ENCODE data around the gene ANKS1A.
A peak's percentile ranks its signal among the peaks of the same experiment; 100 is the strongest.

The ANKS1A gene

GRCh38 chr6:35056952-35057351 is 167.9 kb downstream of the ANKS1A start:
- DNase-seq: no peak
- in situ Hi-C loops (cut with MboI; ENCODE audit: low pct_unique_long_range_greater_than_20kb, low sequenced_read_pairs): no loop called here

- DNase-seq: no peak
- in situ Hi-C loops (cut with MboI; ENCODE audit: low pct_unique_long_range_greater_than_20kb, low sequenced_read_pairs): no loop called here
These were observed 168.6 kb downstream of the ANKS1A start for GRCh38 chr6:35057449-35058357.

- in situ Hi-C loops (cut with MboI; ENCODE audit: low pct_unique_long_range_greater_than_20kb, low sequenced_read_pairs): no loop called here
- no peak for DNase-seq
These were observed 169.3 kb downstream of the ANKS1A start for GRCh38 chr6:35058358-35058675.

- in situ Hi-C loops (cut with MboI; ENCODE audit: low pct_unique_long_range_greater_than_20kb, low sequenced_read_pairs): no loop called here
- peak; percentile 26 for DNase-seq
These were observed 169.9 kb downstream of the ANKS1A start for GRCh38 chr6:35058865-35059522.

DNA sequence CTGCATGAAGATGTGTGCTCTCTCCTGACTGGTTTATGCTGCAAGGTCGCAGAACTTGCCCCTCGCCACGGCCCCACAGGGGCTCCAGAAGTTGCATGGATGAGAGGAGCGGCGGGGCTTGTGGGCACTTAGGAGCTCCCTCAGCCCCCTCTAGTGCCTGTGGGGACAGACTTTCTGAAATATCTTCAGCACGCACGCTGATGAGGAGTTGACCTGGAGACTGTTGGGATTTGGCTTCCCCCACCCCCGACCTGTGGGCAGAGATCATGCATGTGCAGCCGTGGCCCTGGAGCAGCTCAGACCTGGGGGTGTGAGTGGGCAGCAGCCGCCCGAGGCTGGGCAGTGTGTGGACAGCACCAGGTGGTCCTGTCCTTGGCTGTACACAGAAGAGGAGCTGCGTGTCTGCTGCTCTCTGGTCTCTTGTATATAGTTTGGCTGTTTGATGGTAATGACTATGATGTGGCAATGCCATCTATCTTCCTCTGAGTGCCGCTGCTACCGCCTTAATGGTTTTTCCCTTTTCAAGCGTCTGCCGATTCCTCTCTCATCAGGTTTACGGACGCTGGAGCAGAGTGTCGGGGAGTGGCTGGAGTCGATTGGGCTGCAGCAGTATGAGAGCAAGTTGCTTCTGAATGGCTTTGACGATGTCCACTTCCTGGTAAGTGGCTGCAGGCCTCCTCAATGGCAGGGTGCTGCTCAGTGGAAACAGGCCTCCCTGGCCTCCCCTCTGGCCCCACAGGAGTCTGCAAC is 170.7 kb downstream of the ANKS1A start:
- no peak for DNase-seq
- in situ Hi-C loops (cut with MboI; ENCODE audit: low pct_unique_long_range_greater_than_20kb, low sequenced_read_pairs): no loop called here

GRCh38 chr6:35061102-35061615 is 172.1 kb downstream of the ANKS1A start:
- in situ Hi-C loops (cut with MboI; ENCODE audit: low pct_unique_long_range_greater_than_20kb, low sequenced_read_pairs): no loop called here
- no peak for DNase-seq

DNA sequence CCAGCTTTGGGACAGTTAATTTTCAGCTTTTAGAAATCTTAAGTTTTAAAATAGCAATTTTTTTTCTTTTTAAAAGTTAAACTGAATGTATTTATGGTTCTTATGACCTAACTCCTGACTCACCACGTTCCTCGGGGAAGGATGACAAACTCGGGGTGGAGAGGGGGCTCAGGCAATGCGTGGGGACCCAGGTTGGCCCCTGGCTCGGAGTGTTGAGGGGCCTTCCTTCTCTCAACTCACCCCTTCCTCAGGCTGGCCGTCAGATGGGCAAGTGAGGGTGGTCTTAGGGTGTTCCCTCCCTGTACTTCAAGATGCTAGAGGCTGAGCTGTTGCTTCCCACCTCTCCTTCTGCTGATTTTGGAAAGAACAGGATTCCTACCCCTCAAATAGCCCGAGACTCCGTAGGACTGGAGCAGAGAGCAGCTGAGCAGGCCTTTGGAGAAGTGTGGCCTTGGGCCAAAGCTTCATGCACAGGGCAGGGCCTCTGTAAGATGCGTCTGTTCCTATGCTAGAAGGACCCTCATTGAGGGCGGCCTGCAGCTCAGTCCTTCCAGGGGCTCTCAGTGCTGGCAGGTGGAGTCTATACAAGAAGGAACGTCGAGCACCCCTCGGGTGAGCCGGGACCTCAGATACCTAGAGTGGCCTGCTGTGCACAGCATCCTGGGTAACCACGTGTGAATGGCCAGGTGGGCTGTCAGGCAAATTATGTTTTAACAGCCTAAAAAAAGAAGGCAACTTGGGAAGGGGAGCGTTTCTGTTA is 172.8 kb downstream of the ANKS1A start:
- DNase-seq: no peak
- in situ Hi-C loops (cut with MboI; ENCODE audit: low pct_unique_long_range_greater_than_20kb, low sequenced_read_pairs): no loop called here

- peak; percentile 84 for DNase-seq
- in situ Hi-C loops (cut with MboI; ENCODE audit: low pct_unique_long_range_greater_than_20kb, low sequenced_read_pairs): no loop called here
These were observed 173.9 kb downstream of the ANKS1A start for GRCh38 chr6:35062676-35063574.

GRCh38 chr6:35063701-35064280 is 174.7 kb downstream of the ANKS1A start:
- no peak for DNase-seq
- in situ Hi-C loops (cut with MboI; ENCODE audit: low pct_unique_long_range_greater_than_20kb, low sequenced_read_pairs): no loop called here

DNA sequence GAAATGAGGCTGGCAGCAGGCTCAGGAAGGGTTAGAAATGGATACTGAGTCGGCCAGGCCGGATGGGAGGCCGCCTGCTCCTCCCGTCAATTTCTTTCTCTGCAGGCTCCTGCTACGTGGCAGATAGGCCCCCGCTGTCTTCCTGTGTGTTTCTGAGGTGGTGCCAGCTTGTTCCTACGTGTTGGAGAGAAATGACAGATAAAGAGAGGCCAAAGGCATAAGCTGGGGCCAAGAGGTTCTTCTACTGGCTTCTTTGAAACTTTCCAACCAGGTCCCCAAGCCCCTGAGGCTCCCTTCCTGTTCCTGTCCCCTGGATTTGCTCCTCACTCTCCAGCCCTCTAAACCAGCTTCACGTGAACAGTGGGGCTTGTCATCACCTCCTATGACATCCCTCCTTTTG is 175.2 kb downstream of the ANKS1A start:
- no peak for DNase-seq

DNA sequence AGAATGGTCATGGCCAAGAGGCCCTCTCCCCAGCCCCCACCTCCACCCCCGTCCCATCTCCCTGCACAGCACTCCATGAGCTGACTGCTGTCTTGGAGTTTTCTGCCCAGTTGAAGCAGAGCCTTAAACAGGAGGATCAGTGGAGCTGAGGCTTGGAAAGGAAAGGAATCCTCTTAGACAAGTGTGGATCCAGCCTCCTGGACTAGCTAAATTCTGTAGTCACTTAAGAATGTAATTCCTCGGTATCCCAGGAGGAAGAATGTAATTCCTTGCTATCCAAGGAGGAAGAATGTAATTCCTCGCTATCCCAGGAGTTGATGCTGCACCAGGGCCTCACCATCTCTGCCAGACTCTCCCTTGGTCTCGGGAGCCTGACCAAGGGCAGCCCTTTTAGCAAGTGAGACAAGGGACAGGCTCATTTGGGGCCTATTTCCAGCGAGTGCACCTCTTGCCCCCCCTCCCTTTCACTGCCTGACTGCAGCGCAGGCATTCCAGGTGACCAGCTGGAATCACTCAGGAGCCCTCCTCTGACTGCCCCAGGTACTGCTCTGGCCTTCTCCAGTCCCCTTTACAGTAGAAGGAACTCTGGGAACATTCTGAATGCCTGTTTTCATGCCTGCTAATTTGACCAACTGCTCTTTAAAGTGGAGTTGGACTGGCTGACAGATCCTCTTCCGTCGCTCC is 175.8 kb downstream of the ANKS1A start:
- no peak for DNase-seq
- in situ Hi-C loops (cut with MboI; ENCODE audit: low pct_unique_long_range_greater_than_20kb, low sequenced_read_pairs): no loop called here

More for the DNA sequence above, 175.2 kb downstream of the ANKS1A start:
- in situ Hi-C loops (cut with MboI; ENCODE audit: low pct_unique_long_range_greater_than_20kb, low sequenced_read_pairs): no loop called here

GRCh38 chr6:35065441-35065800 is 176.4 kb downstream of the ANKS1A start:
- in situ Hi-C loops (cut with MboI; ENCODE audit: low pct_unique_long_range_greater_than_20kb, low sequenced_read_pairs): no loop called here
- no peak for DNase-seq

DNA sequence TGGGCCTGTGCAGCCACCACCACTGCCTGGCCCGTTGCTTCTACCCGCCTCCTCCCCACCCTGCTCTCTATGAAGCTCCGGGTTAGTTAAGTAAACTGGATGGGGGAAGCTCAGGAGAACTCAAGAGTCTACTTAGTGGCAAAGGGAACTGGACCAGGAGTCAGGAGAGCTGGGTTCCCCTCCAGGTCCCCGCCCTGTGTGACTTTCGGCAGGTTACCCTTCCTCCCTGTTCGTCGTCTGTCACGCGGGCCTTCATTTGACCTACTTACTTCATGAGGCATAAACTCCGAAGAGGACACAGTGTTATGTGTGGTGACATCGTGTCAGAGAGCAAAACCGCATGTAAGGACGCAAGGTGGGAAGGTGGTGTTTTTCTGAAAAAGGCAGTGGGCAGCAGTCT is 176.8 kb downstream of the ANKS1A start:
- DNase-seq: no peak
- in situ Hi-C loops (cut with MboI; ENCODE audit: low pct_unique_long_range_greater_than_20kb, low sequenced_read_pairs): no loop called here

- in situ Hi-C loops (cut with MboI; ENCODE audit: low pct_unique_long_range_greater_than_20kb, low sequenced_read_pairs): no loop called here
These were observed 178.2 kb downstream of the ANKS1A start for GRCh38 chr6:35067234-35067633.

DNA sequence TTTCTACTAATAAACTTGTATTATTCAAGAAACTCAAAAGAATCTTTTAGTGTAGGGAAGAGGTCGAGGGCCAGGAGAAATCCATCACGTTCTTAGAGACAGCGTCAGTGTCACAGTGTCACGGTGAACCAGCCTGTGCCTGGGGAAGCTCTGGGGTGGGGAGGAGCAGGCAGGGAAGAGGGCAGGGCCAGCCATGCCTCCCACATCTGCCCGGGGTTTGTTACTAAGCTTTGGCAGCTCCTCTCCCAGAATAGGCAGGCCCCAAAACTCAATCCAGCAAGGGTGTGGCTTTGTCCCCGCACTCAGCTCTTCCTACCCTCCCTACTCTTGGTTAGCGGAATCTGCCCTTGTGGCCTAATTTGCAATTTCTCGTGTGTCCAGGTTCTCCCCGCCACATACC is 179.2 kb downstream of the ANKS1A start:
- no peak for DNase-seq
- in situ Hi-C loops (cut with MboI; ENCODE audit: low pct_unique_long_range_greater_than_20kb, low sequenced_read_pairs): no loop called here

More at GRCh38 chr6:35067234-35067633, 178.2 kb downstream of the ANKS1A start:
- DNase-seq: no peak

DNA sequence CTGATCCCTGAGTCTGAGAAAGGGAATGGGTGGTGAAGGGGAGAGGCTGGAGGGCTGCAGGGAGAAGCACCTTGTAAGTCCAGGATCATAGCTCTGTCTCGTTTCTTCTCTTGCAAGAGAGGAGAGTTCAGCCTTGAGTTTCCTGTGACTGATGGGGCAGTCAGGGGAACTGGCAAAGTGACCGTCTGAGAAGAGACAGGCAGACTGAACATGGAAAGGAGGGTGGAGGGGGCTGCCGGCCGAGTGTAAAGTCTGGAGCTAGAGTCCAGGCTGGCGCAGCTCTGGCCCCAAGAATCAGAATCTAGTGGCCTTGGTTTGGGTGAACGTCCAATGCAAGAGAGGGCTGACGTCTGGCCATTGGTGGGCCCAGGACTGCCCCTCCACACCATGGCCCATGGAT is 179.6 kb downstream of the ANKS1A start:
- no peak for DNase-seq
- in situ Hi-C loops (cut with MboI; ENCODE audit: low pct_unique_long_range_greater_than_20kb, low sequenced_read_pairs): no loop called here

DNA sequence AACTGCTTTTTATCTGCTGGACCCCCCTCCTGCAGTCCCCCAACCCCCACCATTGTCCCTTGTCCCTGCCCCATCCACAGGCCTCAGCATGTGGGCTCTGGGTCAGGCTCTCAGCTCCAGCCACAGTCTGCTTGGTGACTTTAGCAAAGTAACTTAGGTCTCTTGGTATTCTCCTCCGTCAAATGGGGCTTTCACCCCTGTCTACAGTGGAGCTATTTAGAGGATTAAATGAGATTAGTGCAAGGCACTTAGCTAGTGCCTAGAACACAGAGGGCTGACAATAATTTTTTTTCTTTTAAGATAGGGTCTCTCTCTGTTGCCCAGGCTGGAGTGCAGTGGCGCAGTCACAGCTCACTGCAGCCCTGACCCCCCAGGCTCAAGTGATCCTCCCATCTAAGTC is 180.2 kb downstream of the ANKS1A start:
- in situ Hi-C loops (cut with MboI; ENCODE audit: low pct_unique_long_range_greater_than_20kb, low sequenced_read_pairs): no loop called here
- no peak for DNase-seq
